Gastroesophageal sphincter (tissue), 3 donors: ENCODE results near the gene MAST3.

Experiments used
- EP300 ChIP-seq: sonication (generic); formaldehyde crosslinking; IDR thresholded peaks from one replicate; pipeline ENCODE4 v1.6.1; 2017; ENCODE audit warnings: antibody characterized with exemption, mild to moderate bottlenecking
- POLR2A ChIP-seq, 2 donors: fragments of 450-650 bp; IDR thresholded peaks; one replicate each; pipeline ENCODE4 v1.6.1; 2017; ENCODE audit warnings: antibody characterized with exemption in 2 of 2, mild to moderate bottlenecking in 2 of 2, moderate library complexity in 1 of 2
- TF ChIP-seq, protein P1 (sequence below), 4 experiments: fragments of 200-600 bp in 2 of 4; fragments of 450-650 bp in 2 of 4; sonication (generic) in 1 of 4; IDR thresholded peaks; one replicate each; pipeline ENCODE4 v1.5.1; 2017 to 2019; ENCODE audit warnings: antibody characterized with exemption in 4 of 4, mild to moderate bottlenecking in 2 of 4, moderate library complexity in 2 of 4

DNA sequence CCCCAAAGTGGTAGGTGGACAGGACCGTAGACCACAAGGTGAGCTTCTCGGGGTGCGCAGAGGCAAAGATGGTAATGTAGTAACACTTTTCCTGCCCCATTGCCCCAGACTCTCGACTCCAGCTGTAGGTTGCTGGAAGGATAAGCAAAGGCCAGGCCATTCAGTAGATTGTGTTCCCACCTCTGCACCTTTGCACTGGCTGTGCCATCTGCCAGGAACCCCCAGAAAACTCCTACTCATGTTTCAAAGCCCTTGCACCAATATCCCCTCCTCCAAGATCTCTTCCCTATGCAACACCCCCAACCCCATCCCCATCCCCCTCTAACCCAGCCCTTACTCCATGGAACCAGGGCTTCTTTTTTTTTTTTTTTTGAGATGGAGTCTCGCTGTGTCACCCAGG is 29.2 kb upstream of the MAST3 start:
- TF ChIP-seq POLR2A (IDR thresholded peaks at IDR 0.05) (no peak), EP300 (no peak)
- TF ChIP-seq, protein P1, sequence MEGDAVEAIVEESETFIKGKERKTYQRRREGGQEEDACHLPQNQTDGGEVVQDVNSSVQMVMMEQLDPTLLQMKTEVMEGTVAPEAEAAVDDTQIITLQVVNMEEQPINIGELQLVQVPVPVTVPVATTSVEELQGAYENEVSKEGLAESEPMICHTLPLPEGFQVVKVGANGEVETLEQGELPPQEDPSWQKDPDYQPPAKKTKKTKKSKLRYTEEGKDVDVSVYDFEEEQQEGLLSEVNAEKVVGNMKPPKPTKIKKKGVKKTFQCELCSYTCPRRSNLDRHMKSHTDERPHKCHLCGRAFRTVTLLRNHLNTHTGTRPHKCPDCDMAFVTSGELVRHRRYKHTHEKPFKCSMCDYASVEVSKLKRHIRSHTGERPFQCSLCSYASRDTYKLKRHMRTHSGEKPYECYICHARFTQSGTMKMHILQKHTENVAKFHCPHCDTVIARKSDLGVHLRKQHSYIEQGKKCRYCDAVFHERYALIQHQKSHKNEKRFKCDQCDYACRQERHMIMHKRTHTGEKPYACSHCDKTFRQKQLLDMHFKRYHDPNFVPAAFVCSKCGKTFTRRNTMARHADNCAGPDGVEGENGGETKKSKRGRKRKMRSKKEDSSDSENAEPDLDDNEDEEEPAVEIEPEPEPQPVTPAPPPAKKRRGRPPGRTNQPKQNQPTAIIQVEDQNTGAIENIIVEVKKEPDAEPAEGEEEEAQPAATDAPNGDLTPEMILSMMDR (IDR thresholded peaks at IDR 0.05): no peak
